ENCODE data around the gene CHPF2. TPM values are rescaled to one million over a fixed set of nuclear protein-coding genes. Genes with fewer than 3 reads are reported as not detected.
A peak's percentile ranks its signal among the peaks of the same experiment; 100 is the strongest.

The CHPF2 gene, protein sequence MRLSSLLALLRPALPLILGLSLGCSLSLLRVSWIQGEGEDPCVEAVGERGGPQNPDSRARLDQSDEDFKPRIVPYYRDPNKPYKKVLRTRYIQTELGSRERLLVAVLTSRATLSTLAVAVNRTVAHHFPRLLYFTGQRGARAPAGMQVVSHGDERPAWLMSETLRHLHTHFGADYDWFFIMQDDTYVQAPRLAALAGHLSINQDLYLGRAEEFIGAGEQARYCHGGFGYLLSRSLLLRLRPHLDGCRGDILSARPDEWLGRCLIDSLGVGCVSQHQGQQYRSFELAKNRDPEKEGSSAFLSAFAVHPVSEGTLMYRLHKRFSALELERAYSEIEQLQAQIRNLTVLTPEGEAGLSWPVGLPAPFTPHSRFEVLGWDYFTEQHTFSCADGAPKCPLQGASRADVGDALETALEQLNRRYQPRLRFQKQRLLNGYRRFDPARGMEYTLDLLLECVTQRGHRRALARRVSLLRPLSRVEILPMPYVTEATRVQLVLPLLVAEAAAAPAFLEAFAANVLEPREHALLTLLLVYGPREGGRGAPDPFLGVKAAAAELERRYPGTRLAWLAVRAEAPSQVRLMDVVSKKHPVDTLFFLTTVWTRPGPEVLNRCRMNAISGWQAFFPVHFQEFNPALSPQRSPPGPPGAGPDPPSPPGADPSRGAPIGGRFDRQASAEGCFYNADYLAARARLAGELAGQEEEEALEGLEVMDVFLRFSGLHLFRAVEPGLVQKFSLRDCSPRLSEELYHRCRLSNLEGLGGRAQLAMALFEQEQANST
- 10 to 100 TPM; 10.8 to 13.6 TPM for polyA plus RNA-seq

- Histone ChIP-seq H3K9me3 (ENCODE audit: control insufficient read depth in 2 of 2, insufficient read depth in 1 of 2, low read depth in 1 of 2, low read length in 1 of 2) (no peaks in the 10 kb centered on the region), H3K27me3 (ENCODE audit: control insufficient read depth in 1 of 2, insufficient read depth in 2 of 2, low read length in 2 of 2) (no peaks in the 10 kb centered on the region), H3K4me3 (ENCODE audit: low read depth in 1 of 2, low read length in 2 of 2) (peak within 1 kb of the TSS; percentile 72 to 95), H3K27ac (ENCODE audit: low read depth in 2 of 2, low read length in 1 of 2) (peak within 1 kb of the TSS; percentile 67 to 73), H3K4me1 (ENCODE audit: control insufficient read depth in 2 of 2, insufficient read depth in 2 of 2, low read length in 1 of 2) (peaks cover 3 to 10% of the 10 kb centered on the region in 2 donors), H3K36me3 (ENCODE audit: control insufficient read depth in 2 of 2, insufficient read depth in 2 of 2, low read length in 1 of 2) (peaks cover under 1 to 17% of the 10 kb centered on the region in 2 donors)
- 0 to 1% methylated on average over 66 to 79 of the region's 79 CpGs for WGBS, 2 donors
These were observed at the start of gene CHPF2 for GRCh38 chr7:151232091-151232916. Gene CHPF2 (plus strand): TSS chr7:151232483. CDS start chr7:151234012, 1,529 bp downstream.

- H3K27ac ChIP-seq (ENCODE audit: low read depth in 2 of 2, low read length in 1 of 2), result no peak overlapping the region
- WGBS, 2 donors, result 83 to 88% methylated on average over 16 of the region's 16 CpGs
- H3K4me3 ChIP-seq (ENCODE audit: low read depth in 1 of 2, low read length in 2 of 2), result no peak overlapping the region
- no peaks in the 10 kb centered on the region for H3K27me3 ChIP-seq (ENCODE audit: control insufficient read depth in 1 of 2, insufficient read depth in 2 of 2, low read length in 2 of 2)
- no peaks in the 10 kb centered on the region for H3K36me3 ChIP-seq (ENCODE audit: control insufficient read depth in 2 of 2, insufficient read depth in 2 of 2, low read length in 1 of 2)
- no peaks in the 10 kb centered on the region for H3K9me3 ChIP-seq (ENCODE audit: control insufficient read depth in 2 of 2, insufficient read depth in 1 of 2, low read depth in 1 of 2, low read length in 1 of 2)
- H3K4me1 ChIP-seq (ENCODE audit: control insufficient read depth in 2 of 2, insufficient read depth in 2 of 2, low read length in 1 of 2), result no peaks in the 10 kb centered on the region
These were observed 46.3 kb upstream of the CHPF2 start for GRCh38 chr7:151185762-151186639.

GRCh38 chr7:151186640-151187408 lies 45.5 kb upstream of the CHPF2 start, which contains the start of gene ASB10:
Gene ASB10 (minus strand): TSS chr7:151187250. CDS start chr7:151187130, 120 bp downstream.
- Histone ChIP-seq H3K9me3 (ENCODE audit: control insufficient read depth in 2 of 2, insufficient read depth in 1 of 2, low read depth in 1 of 2, low read length in 1 of 2) (no peaks in the 10 kb centered on the region), H3K4me3 (ENCODE audit: low read depth in 1 of 2, low read length in 2 of 2) (no peak within 1 kb of the TSS), H3K27me3 (ENCODE audit: control insufficient read depth in 1 of 2, insufficient read depth in 2 of 2, low read length in 2 of 2) (no peaks in the 10 kb centered on the region), H3K36me3 (ENCODE audit: control insufficient read depth in 2 of 2, insufficient read depth in 2 of 2, low read length in 1 of 2) (no peaks in the 10 kb centered on the region), H3K27ac (ENCODE audit: low read depth in 2 of 2, low read length in 1 of 2) (no peak within 1 kb of the TSS), H3K4me1 (ENCODE audit: control insufficient read depth in 2 of 2, insufficient read depth in 2 of 2, low read length in 1 of 2) (no peaks in the 10 kb centered on the region)
- WGBS, 2 donors, result 78 to 83% methylated on average over 22 of the region's 22 CpGs

GRCh38 chr7:151187409-151188251 lies 44.7 kb upstream of the CHPF2 start:
- Histone ChIP-seq H3K36me3 (ENCODE audit: control insufficient read depth in 2 of 2, insufficient read depth in 2 of 2, low read length in 1 of 2) (no peaks in the 10 kb centered on the region), H3K4me1 (ENCODE audit: control insufficient read depth in 2 of 2, insufficient read depth in 2 of 2, low read length in 1 of 2) (no peaks in the 10 kb centered on the region)

DNA sequence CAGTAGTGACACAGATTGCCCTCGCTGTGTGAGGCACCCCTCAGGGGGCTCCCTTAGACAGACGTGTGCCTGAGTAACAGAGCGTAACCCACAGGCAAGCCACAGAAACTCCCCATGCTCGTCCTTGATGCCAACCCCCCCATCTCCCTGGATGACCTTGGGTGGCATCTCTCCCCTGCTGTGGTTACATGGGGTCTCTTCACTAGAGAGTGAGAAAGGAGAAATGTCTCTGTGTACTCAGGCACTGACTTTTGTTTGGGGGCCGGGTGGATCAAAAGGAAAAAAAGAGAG lies 44.1 kb upstream of the CHPF2 start:
- H3K27ac ChIP-seq (ENCODE audit: low read depth in 2 of 2, low read length in 1 of 2), result no peak overlapping the region
- H3K9me3 ChIP-seq (ENCODE audit: control insufficient read depth in 2 of 2, insufficient read depth in 1 of 2, low read depth in 1 of 2, low read length in 1 of 2), result no peaks in the 10 kb centered on the region
- WGBS, 2 donors, result 50 to 53% methylated on average over 5 of the region's 5 CpGs
- no peaks in the 10 kb centered on the region for H3K36me3 ChIP-seq (ENCODE audit: control insufficient read depth in 2 of 2, insufficient read depth in 2 of 2, low read length in 1 of 2)
- H3K27me3 ChIP-seq (ENCODE audit: control insufficient read depth in 1 of 2, insufficient read depth in 2 of 2, low read length in 2 of 2), result no peaks in the 10 kb centered on the region
- H3K4me3 ChIP-seq (ENCODE audit: low read depth in 1 of 2, low read length in 2 of 2), result no peak overlapping the region
- H3K4me1 ChIP-seq (ENCODE audit: control insufficient read depth in 2 of 2, insufficient read depth in 2 of 2, low read length in 1 of 2), result no peaks in the 10 kb centered on the region

More at GRCh38 chr7:151187409-151188251, 44.7 kb upstream of the CHPF2 start:
- no peaks in the 10 kb centered on the region for H3K9me3 ChIP-seq (ENCODE audit: control insufficient read depth in 2 of 2, insufficient read depth in 1 of 2, low read depth in 1 of 2, low read length in 1 of 2)
- no peak overlapping the region for H3K4me3 ChIP-seq (ENCODE audit: low read depth in 1 of 2, low read length in 2 of 2)
- H3K27ac ChIP-seq (ENCODE audit: low read depth in 2 of 2, low read length in 1 of 2), result no peak overlapping the region
- 72 to 77% methylated on average over 22 of the region's 22 CpGs for WGBS, 2 donors
- H3K27me3 ChIP-seq (ENCODE audit: control insufficient read depth in 1 of 2, insufficient read depth in 2 of 2, low read length in 2 of 2), result no peaks in the 10 kb centered on the region

GRCh38 chr7:151189038-151189437 lies 43.2 kb upstream of the CHPF2 start:
- no peak overlapping the region for H3K27ac ChIP-seq (ENCODE audit: low read depth in 2 of 2, low read length in 1 of 2)
- WGBS, 2 donors, result 59 to 77% methylated on average over 4 of the region's 4 CpGs

DNA sequence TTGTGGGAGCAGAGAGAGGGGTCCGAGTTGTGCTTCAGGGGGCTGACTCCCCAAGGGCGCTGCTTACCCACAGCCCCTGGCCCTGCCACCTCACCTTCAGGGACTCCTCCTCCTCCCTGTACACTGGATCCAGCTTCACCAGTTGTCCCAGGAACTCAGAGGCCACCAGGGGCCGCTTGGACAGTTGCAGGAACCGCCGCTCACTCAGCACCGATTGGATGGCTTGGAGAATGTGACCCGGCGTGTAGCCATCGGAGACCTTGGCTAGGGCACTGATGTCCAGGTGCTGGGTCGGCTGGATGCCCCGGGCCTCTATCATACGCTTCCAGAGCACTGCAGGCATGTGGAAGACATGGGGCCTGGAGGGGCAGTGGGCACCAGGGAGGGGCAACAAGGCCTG lies 40.7 kb upstream of the CHPF2 start:
- Histone ChIP-seq H3K27ac (ENCODE audit: low read depth in 2 of 2, low read length in 1 of 2) (no peak overlapping the region), H3K36me3 (ENCODE audit: control insufficient read depth in 2 of 2, insufficient read depth in 2 of 2, low read length in 1 of 2) (no peaks in the 10 kb centered on the region), H3K4me3 (ENCODE audit: low read depth in 1 of 2, low read length in 2 of 2) (no peak overlapping the region), H3K9me3 (ENCODE audit: control insufficient read depth in 2 of 2, insufficient read depth in 1 of 2, low read depth in 1 of 2, low read length in 1 of 2) (no peaks in the 10 kb centered on the region), H3K27me3 (ENCODE audit: control insufficient read depth in 1 of 2, insufficient read depth in 2 of 2, low read length in 2 of 2) (no peaks in the 10 kb centered on the region), H3K4me1 (ENCODE audit: control insufficient read depth in 2 of 2, insufficient read depth in 2 of 2, low read length in 1 of 2) (peaks cover 0 to 2% of the 10 kb centered on the region in 2 donors)
- WGBS, 2 donors, result 84 to 86% methylated on average over 12 of the region's 12 CpGs

More at GRCh38 chr7:151189038-151189437, 43.2 kb upstream of the CHPF2 start:
- H3K9me3 ChIP-seq (ENCODE audit: control insufficient read depth in 2 of 2, insufficient read depth in 1 of 2, low read depth in 1 of 2, low read length in 1 of 2), result no peaks in the 10 kb centered on the region
- no peak overlapping the region for H3K4me3 ChIP-seq (ENCODE audit: low read depth in 1 of 2, low read length in 2 of 2)
- no peaks in the 10 kb centered on the region for H3K4me1 ChIP-seq (ENCODE audit: control insufficient read depth in 2 of 2, insufficient read depth in 2 of 2, low read length in 1 of 2)
- H3K36me3 ChIP-seq (ENCODE audit: control insufficient read depth in 2 of 2, insufficient read depth in 2 of 2, low read length in 1 of 2), result no peaks in the 10 kb centered on the region
- no peaks in the 10 kb centered on the region for H3K27me3 ChIP-seq (ENCODE audit: control insufficient read depth in 1 of 2, insufficient read depth in 2 of 2, low read length in 2 of 2)
